ENCODE measurements around the gene TRANK1.

The TRANK1 gene

GRCh38 chr3:36811768-36812167, 133.1 kb downstream of the TRANK1 start:
- in situ Hi-C loops (cut with MboI; ENCODE audit: low sequenced_read_pairs) = no loop called here

GRCh38 chr3:36804295-36805055, 140.4 kb downstream of the TRANK1 start:
- in situ Hi-C loops (cut with MboI; ENCODE audit: low sequenced_read_pairs) = no loop called here

GRCh38 chr3:36803091-36803791, 141.6 kb downstream of the TRANK1 start:
- in situ Hi-C loops (cut with MboI; ENCODE audit: low sequenced_read_pairs) = no loop called here

- in situ Hi-C loops (cut with MboI; ENCODE audit: low sequenced_read_pairs) = no loop called here
Observed at GRCh38 chr3:36800533-36801116, 144.2 kb downstream of the TRANK1 start.

GRCh38 chr3:36796881-36797280, 148.0 kb downstream of the TRANK1 start:
- in situ Hi-C loops (cut with MboI; ENCODE audit: low sequenced_read_pairs) = no loop called here

GRCh38 chr3:36796161-36796560, 148.7 kb downstream of the TRANK1 start:
- in situ Hi-C loops (cut with MboI; ENCODE audit: low sequenced_read_pairs) = no loop called here

GRCh38 chr3:36795622-36796021, 149.2 kb downstream of the TRANK1 start:
- in situ Hi-C loops (cut with MboI; ENCODE audit: low sequenced_read_pairs) = no loop called here

- in situ Hi-C loops (cut with MboI; ENCODE audit: low sequenced_read_pairs) = no loop called here
Observed at GRCh38 chr3:36792342-36792741, 152.5 kb downstream of the TRANK1 start.

GRCh38 chr3:36790765-36791164, 154.1 kb downstream of the TRANK1 start:
- in situ Hi-C loops (cut with MboI; ENCODE audit: low sequenced_read_pairs) = no loop called here

GRCh38 chr3:36786921-36787890, 157.6 kb downstream of the TRANK1 start:
- in situ Hi-C loops (cut with MboI; ENCODE audit: low sequenced_read_pairs) = no loop called here

GRCh38 chr3:36784138-36784635, 160.7 kb downstream of the TRANK1 start:
- in situ Hi-C loops (cut with MboI; ENCODE audit: low sequenced_read_pairs) = no loop called here

- in situ Hi-C loops (cut with MboI; ENCODE audit: low sequenced_read_pairs) = no loop called here
Observed at GRCh38 chr3:36777424-36778218, 167.2 kb downstream of the TRANK1 start.
